ENCODE measurements around the gene RBM34.

DNA sequence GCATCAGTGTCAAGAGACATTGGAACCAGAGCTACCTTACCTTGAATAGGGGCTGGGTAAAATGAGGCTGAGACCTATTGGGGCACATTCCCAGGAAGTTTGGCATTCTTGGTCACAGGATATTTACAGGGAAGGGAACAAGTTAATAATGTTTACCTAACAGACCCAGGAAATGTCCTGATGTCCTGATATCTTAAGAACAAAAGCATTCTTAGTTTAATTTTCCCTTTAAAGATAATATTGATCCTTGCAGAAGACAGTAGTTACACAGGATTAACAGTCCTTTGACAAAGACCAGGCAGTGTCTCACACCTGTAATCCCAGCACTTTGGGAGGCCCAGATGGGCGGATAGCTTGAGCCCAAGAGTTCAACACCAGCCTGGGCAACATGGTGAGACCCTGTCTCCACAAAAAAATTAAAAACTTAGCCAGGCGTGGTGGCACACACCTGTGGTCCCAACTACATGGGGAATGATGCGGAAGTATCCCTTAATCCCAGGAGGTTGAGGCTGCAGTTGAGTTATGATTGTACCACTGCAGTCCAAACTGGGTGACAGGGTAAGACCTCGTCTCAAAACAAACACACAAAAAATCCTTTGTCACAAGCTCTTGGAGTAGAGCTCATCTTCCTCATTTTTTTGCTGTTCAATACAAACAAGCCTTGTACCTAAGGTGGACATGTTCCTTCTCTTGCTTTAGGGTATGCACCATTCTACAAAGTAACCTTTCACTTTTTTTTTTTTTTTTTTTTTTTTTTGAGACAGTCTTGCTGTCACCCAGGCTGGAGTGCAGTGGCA is 31.1 kb downstream of the RBM34 start:
- TF ChIP-seq, protein P1, sequence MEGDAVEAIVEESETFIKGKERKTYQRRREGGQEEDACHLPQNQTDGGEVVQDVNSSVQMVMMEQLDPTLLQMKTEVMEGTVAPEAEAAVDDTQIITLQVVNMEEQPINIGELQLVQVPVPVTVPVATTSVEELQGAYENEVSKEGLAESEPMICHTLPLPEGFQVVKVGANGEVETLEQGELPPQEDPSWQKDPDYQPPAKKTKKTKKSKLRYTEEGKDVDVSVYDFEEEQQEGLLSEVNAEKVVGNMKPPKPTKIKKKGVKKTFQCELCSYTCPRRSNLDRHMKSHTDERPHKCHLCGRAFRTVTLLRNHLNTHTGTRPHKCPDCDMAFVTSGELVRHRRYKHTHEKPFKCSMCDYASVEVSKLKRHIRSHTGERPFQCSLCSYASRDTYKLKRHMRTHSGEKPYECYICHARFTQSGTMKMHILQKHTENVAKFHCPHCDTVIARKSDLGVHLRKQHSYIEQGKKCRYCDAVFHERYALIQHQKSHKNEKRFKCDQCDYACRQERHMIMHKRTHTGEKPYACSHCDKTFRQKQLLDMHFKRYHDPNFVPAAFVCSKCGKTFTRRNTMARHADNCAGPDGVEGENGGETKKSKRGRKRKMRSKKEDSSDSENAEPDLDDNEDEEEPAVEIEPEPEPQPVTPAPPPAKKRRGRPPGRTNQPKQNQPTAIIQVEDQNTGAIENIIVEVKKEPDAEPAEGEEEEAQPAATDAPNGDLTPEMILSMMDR (conservative IDR thresholded peaks at IDR 0.05 in 1 of 2, IDR thresholded peaks at IDR 0.05 in 1 of 2; ENCODE audit: low read depth in 1 of 2, low read length in 2 of 2): no peak
- TF ChIP-seq EZH2 (IDR thresholded peaks at IDR 0.05; ENCODE audit: low read length, missing control alignments): no peak
